GM18519 (cell line): ENCODE data around the gene KLHL6.
"Not testable (repeated sequence)": the region's sequence is repeated elsewhere in the genome, so short reads cannot be mapped to it uniquely, and the experiment has no call there.

Source experiments
- ATAC-seq: cut with Tn5 transposase; IDR thresholded peaks from one replicate; pipeline ENCODE4 v1.9.1; 2021; ENCODE audit warnings: mild to moderate bottlenecking, moderate library complexity; ENCODE audit not compliant: unreplicated experiment, low FRiP score

Gene KLHL6

GRCh38 chr3:183511286-183512131 is 44.0 kb downstream of the KLHL6 start:
- ATAC-seq = not testable (repeated sequence)

DNA sequence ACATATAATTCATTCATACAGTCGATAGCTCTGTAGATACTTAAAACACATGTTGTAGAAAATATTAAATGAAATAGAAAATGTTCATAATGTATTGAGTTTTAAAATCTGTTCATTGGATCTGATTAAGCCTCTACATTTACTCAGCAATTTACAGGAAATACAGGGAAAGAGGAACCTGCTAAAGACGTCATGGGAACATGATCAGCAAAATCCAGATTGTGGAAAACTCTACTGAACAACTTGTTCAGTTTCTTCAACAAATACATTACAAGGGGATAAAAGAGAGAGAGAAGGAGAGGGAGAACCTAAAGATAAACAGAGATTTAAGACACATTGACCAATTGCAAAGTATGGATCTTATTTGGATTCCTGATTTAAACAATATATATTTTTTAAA is 46.7 kb downstream of the KLHL6 start:
- no peak for ATAC-seq

DNA sequence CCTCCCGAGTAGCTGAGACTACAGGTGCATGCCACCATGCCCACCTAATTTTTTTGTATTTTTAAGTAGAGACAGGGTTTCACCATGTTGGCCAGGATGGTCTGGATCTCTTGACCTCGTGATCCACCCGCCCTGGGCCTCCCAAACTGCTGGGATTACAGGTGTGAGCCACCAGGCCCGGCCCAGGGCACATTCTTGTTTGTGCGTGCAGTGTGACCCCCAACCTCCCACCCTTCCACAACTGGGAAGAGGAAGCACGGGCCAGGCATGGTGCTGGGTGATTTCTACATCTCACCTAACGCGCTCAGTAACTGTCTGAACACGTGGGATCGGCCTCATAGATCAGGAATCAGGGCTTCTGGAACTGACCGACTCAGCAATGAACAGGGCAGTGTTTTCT is 48.0 kb downstream of the KLHL6 start:
- no peak for ATAC-seq

- no peak for ATAC-seq
These were observed 48.7 kb downstream of the KLHL6 start for GRCh38 chr3:183506674-183507320.

- ATAC-seq = no peak
These were observed 50.9 kb downstream of the KLHL6 start for GRCh38 chr3:183504597-183504996.

DNA sequence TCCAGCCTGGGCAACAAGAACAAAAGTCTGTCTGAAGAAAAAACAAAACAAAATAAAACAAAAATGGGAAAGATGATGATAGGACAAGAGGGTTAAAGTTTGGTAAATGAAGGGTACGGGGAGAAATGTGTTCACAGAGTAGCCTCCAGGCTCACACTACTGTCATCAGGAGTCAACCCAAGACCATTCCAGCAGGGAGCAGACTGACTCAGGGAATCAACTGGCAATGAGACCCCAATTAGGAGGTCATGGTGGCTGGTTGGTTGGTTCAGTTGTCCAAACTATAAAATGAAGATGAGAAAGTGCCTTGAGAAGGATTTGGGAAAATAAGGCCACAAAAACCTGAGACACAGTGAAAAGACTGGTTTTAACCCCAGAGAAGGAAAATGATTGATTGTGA is 51.8 kb downstream of the KLHL6 start:
- no peak for ATAC-seq

DNA sequence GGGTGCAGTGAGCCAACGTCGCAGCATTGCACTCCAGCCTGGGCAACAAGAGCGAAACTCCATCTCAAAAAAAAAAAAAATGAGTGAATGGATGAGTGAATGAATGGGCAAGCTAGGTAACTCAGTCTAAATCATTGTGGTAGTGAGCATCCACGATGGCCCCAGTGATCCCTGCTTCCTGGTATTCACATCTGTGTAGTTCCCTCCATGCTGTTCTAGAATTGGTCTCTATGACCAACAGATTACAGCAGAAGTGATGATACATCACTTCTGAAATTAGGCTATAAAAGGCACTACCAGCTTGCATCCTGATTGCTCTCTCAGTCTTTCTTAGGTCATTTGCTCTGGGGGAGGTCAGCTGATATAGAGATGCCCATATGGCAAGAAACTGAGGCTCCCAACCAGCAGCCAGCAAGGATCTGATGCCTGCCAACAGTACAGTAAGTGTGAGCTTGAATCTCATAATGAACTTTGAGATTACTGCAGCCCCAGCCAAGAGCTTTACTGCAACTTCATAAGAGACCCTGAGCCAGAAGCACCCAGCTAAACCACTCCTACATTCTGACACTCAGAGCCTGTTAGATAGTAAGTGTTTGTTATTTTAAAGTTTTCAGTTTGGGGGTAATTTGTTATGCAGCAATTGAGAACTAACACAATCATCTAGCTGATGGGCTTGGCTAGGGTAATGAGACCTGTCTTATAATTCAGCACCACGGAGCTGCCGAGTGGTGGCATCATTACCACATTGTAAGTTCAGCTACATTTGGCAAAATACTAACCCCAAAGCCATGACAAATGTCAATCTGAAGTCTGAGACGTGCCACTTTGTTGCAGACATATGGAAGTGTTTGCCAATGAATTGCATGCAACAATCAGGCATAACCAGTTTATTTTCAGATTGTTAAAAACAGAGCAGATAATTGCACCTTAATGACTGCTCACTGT is 53.0 kb downstream of the KLHL6 start:
- no peak for ATAC-seq

- ATAC-seq = no peak
These were observed 54.4 kb downstream of the KLHL6 start for GRCh38 chr3:183500981-183501704.

DNA sequence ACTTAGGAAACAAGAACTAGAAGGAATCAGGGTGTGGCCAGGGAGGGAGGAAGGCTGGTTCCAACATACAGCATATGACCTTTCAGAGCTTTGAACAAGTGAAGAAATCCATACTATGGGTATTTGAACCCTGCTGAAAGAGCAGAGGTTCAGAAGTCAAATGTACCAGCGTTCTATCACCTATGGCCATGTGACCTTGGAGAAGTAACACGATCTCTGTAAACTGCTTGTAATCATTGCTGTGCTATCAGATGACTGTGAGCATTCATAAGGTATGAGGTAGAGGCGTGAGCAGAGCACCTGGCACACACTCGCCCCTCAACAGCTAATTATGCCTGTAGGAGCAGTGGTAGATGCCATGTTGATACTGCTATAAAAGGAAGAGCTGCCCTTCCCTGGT is 55.2 kb downstream of the KLHL6 start:
- no peak for ATAC-seq

DNA sequence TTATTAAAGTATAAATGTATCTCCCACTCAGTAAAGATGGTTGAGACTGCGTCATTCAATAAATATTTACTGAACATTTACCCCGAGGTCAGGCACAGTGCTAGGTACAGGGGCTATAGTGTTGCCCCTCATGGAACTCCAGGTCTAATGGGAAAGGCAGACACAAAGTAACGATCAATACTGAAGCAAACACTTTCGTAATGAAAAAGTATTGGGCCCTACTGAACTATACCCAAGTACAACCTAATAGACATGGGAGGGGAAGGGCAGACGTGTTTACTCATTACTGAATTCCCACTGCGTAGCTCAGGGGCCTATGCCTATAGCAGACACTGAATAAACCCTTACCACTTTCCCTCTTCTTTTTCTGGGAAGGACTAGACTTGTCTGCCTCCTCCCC is 56.9 kb downstream of the KLHL6 start:
- ATAC-seq = no peak

- ATAC-seq = no peak
These were observed 58.2 kb downstream of the KLHL6 start for GRCh38 chr3:183497313-183497712.

DNA sequence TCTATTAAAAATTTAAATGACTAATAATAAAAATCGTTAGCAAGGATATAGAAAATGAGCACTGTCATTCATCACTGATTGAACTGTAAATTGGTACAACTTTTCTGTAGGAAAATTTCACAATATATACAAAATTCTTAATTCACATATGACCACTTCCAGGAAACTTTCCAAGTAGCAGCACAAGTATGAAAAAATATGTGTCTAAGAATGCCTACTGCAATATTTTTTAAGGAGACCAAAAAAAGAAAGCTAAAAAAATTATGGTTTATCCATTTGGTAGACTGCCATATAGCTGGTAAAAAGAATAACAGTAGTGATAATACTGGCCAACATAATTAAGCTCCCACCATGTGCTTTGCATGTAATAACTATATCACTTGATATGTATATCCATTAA is 59.2 kb downstream of the KLHL6 start:
- ATAC-seq = no peak

DNA sequence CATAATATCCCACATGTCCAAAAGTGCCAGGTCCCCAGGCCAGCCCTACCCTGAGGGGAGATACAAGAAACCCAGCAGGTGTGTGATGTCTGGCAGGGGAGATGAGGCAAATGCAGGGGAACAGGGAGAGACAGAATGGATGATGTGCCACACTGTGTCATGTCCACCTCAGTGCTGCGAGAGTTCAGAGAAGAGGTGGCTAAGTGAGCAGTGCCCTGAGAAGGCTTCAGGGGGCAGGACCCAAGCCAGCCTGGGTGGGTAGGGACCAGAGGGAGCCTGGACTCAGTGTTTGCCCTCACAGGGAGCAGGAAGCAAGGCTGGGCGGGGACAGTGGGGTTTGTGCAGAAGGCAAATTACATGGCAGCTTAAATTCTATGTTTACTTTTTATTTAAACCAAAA is 61.2 kb downstream of the KLHL6 start:
- no peak for ATAC-seq

DNA sequence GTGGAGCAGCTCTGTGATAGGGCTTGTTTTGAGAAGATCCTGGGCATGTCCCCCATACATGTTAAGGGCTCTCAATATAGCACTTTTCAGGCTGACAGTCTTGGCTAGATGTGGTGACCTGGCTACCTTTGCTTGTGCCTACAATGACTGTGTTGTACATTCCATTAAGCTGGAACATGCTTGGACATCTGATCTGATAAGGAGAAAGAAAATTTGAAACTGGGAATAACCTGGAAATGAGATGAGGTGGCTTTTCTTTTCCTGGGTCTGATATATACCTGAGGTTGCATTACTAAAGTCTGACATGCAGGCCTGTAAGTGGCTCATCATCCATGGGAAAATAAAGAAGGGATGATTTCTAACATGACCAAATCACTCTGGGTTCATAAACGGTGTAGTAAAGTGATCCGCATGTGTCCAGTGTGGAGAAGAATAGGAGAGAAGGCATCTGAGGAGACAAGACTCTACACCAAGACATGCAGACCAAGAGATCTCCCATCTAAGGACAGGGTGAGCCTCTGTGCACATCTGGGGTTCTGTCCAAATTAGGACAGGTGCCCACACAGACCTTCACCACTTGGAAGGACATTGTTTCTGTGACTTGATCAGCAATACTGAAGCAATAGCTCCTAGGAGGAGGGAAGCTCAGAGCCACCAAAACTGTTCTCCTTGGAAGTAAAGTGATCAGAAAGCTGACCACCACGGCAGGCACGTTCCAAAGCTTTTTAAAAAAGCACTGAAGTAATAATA is 62.0 kb downstream of the KLHL6 start:
- no peak for ATAC-seq

- no peak for ATAC-seq
These were observed 62.7 kb downstream of the KLHL6 start for GRCh38 chr3:183492849-183493179.

- ATAC-seq = no peak
These were observed 63.3 kb downstream of the KLHL6 start for GRCh38 chr3:183491923-183492848.

DNA sequence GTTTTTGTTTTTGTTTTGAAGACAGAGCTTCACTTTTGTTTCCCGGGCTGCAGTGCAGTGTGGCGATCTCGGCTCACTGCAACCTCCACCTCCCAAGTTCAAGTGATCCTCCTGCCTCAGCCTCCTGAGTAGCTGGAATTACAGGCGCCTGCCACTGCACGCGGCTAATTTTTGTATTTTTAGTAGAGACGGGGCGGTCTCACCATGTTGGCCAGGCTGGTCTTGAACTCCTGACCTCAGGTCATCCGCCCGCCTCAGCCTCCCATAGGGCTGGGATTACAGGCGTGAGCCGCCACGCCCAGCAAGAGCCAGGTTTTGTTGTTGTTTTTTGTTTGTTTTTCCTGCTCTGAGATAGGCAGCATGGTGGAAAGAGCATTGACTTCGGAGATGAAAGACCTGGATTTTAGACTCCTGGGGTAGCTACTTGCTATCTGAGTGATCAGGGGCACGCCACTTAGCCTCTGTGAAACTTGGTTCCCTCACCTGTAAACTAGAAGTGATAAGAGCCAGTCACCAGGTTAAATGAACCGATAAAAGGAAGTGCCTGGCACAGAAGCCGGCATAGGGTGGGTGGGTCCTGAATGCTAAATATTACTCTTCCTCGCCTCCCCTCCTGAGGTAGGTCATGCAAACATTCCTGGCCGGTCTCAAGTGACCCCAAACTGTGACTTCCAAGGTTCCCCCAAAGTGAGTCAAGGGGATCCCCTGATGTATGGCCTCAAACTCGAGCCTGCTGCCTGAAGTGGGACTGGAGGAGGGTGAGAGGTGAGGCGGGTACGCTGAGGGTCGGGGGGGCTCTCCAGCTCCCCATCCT is 64.2 kb downstream of the KLHL6 start:
- ATAC-seq = no peak

DNA sequence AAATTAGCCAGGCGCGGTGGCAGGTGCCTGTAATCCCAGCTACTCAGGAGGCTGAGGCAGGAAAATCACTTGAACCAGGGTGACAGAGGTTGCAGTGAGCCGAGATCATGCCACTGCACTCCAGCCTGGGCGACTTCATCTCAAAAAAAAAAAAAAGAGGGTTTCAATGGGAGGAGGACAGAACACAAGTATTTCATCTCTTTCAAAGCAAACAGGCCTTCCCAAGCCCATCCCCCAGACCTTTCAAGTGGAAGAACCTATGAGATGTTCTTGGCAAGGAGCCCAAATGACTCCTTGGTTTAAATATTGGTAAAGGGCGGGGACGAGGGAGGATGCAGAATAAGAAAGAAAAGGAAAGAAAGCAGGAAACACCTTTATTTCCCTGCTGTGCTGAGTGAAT is 64.9 kb downstream of the KLHL6 start:
- no peak for ATAC-seq
